MM.1S (cell line): ENCODE measurements around the gene PPM1F.
A peak's percentile ranks its signal among the peaks of the same experiment; 100 is the strongest.

Source experiments
- DNase-seq: peaks from one replicate; pipeline ENCODE4 v3.0.0-alpha.2; 2015
- H2AFZ ChIP-seq: fragments of 300-600 bp; sonication (generic); 2 replicates; pipeline ENCODE4 v1.6.0; 2016; ENCODE audit warnings: antibody characterized with exemption, low read length
- H3F3A ChIP-seq: fragments of 300-600 bp; sonication (generic); 2 replicates; pipeline ENCODE4 v1.6.1; 2016; ENCODE audit warnings: mild to moderate bottlenecking, antibody characterized with exemption, low read length, moderate library complexity, mixed read lengths; ENCODE audit not compliant: insufficient read depth
- H3K27ac ChIP-seq: fragments of 300-600 bp; sonication (generic); 2 replicates; pipeline ENCODE4 v1.5.1; 2016; ENCODE audit warnings: mild to moderate bottlenecking, low read length
- H3K27me3 ChIP-seq: fragments of 300-600 bp; sonication (generic); replicated peaks from 2 replicates; pipeline ENCODE4 v1.6.0; 2016; ENCODE audit warnings: low read length; ENCODE audit not compliant: insufficient read depth
- H3K36me3 ChIP-seq: fragments of 300-600 bp; sonication (generic); replicated peaks from 2 replicates; pipeline ENCODE4 v1.6.1; 2016; ENCODE audit warnings: mild to moderate bottlenecking, low read length, mixed read lengths; ENCODE audit not compliant: insufficient read depth
- H3K4me1 ChIP-seq: fragments of 300-600 bp; sonication (generic); 2 replicates; pipeline ENCODE4 v1.6.1; 2016; ENCODE audit warnings: low read length, mixed read lengths
- H3K4me2 ChIP-seq: fragments of 300-600 bp; sonication (generic); 2 replicates; pipeline ENCODE4 v1.6.0; 2016; ENCODE audit warnings: low read depth, low read length
- H3K4me3 ChIP-seq: fragments of 300-600 bp; sonication (generic); 2 replicates; pipeline ENCODE4 v1.5.1; 2016; ENCODE audit warnings: low read length, mixed read lengths
- H3K79me2 ChIP-seq: fragments of 300-600 bp; sonication (generic); 2 replicates; pipeline ENCODE4 v1.6.1; 2016; ENCODE audit warnings: mixed run types, low read length, mixed read lengths
- H3K9ac ChIP-seq: fragments of 300-600 bp; sonication (generic); 2 replicates; pipeline ENCODE4 v1.6.1; 2016; ENCODE audit warnings: low read length, mixed read lengths
- H3K9me2 ChIP-seq: fragments of 300-600 bp; sonication (generic); replicated peaks from 2 replicates; pipeline ENCODE4 v1.6.1; 2016; ENCODE audit warnings: mild to moderate bottlenecking, low read length, mixed read lengths; ENCODE audit not compliant: insufficient read depth
- H3K9me3 ChIP-seq: fragments of 300-600 bp; sonication (generic); replicated peaks from 2 replicates; pipeline ENCODE4 v1.6.1; 2016; ENCODE audit warnings: mild to moderate bottlenecking, low read length, mixed read lengths; ENCODE audit not compliant: insufficient read depth
- H4K20me1 ChIP-seq: fragments of 300-600 bp; sonication (generic); 2 replicates; pipeline ENCODE4 v1.6.1; 2016; ENCODE audit warnings: mild to moderate bottlenecking, low read length, moderate library complexity, mixed read lengths; ENCODE audit not compliant: insufficient read depth
- EZH2 ChIP-seq: fragments of 300-600 bp; sonication (generic); optimal IDR thresholded peaks from 2 replicates; pipeline ENCODE3; 2017; ENCODE audit warnings: low read depth, mild to moderate bottlenecking, antibody characterized with exemption, low read length, mixed read lengths
- EZH2phosphoT487 ChIP-seq: fragments of 300-600 bp; sonication (generic); IDR thresholded peaks from 2 replicates; pipeline ENCODE4 v1.6.1; 2018; ENCODE audit warnings: antibody characterized with exemption, low read length
- TF ChIP-seq, protein P1 (sequence below): fragments of 300-600 bp; sonication (generic); IDR thresholded peaks from 2 replicates; pipeline ENCODE4 v1.5.1; 2016; ENCODE audit warnings: antibody characterized with exemption, low read length, mixed read lengths

PPM1F gene

DNA sequence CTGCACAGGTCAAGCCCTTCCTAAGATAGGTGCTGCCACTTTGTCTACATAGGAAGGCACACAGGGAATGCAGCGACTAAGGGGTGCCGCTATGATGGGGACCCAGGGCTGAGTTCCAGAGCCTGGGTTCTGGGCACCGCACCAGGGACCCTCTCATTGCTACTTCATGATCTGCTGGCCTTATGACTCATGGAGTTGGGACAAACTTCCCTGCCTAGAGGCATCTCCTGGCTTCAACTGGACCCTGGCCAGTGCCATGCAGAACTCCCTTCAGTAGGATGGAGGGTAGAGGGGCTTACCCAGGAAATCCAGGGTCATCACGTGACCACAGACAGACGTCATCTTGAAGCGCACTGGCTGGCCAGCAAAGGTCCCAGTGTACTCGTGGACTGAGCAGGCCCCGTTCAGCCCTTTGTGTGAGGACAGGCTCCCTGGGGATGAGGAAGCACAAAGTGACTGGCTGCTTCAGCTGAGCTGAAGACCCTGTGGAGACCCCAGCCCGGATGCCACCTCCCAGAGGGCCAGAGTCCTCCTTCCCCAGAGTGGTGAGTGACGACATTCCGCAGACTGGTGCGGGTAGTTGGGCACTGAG lies 21.5 kb upstream of the PPM1F start:
- Histone ChIP-seq H3K27ac (no peak overlapping the region), H3K4me2 (no peak overlapping the region), H3K4me1 (no peaks in the 10 kb centered on the region), H3K9ac (no peak overlapping the region), H3K9me3 (no peaks in the 10 kb centered on the region), H3K4me3 (no peak overlapping the region), H4K20me1 (no peaks in the 10 kb centered on the region), H3K79me2 (peaks cover 16% of the 10 kb centered on the region), H2AFZ (no peak overlapping the region), H3F3A (no peaks in the 10 kb centered on the region), H3K36me3 (0 out of 2 replicates have a peak, but pooled peaks cover 6% of the 10 kb centered on the region), H3K27me3 (no peaks in the 10 kb centered on the region), H3K9me2 (no peaks in the 10 kb centered on the region)
- no peak for DNase-seq
- TF ChIP-seq EZH2 (no peak), EZH2phosphoT487 (no peak)
- TF ChIP-seq, protein P1, sequence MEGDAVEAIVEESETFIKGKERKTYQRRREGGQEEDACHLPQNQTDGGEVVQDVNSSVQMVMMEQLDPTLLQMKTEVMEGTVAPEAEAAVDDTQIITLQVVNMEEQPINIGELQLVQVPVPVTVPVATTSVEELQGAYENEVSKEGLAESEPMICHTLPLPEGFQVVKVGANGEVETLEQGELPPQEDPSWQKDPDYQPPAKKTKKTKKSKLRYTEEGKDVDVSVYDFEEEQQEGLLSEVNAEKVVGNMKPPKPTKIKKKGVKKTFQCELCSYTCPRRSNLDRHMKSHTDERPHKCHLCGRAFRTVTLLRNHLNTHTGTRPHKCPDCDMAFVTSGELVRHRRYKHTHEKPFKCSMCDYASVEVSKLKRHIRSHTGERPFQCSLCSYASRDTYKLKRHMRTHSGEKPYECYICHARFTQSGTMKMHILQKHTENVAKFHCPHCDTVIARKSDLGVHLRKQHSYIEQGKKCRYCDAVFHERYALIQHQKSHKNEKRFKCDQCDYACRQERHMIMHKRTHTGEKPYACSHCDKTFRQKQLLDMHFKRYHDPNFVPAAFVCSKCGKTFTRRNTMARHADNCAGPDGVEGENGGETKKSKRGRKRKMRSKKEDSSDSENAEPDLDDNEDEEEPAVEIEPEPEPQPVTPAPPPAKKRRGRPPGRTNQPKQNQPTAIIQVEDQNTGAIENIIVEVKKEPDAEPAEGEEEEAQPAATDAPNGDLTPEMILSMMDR = no peak

DNA sequence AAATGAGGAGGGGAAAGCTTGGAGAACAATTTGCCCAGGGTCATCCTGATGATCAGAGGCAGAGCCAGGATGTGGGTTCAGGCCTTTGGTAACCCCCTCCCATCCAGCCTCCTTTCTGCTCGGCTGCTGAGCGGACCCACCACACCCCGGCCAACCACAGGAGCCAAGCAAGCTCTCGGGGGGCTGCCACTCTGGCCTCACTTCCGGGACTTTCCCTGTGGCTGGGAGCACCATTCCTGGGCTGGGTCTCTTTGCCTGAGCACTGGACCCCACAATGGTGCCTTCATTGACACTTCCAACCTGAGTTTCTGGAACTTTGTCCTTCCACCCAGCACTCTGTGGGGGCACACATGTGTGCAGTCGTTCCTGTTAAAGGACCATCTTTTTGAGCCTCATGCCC lies 20.2 kb upstream of the PPM1F start:
- no peaks in the 10 kb centered on the region for H4K20me1 ChIP-seq
- H3K27me3 ChIP-seq = no peaks in the 10 kb centered on the region
- H3K27ac ChIP-seq = no peak overlapping the region
- peaks cover 3% of the 10 kb centered on the region; the same call in 1 of the 2 replicates for H3K79me2 ChIP-seq
- no peaks in the 10 kb centered on the region for H3F3A ChIP-seq
- no peak overlapping the region for H3K4me2 ChIP-seq
- no peak for DNase-seq
- H3K36me3 ChIP-seq = 0 out of 2 replicates have a peak, but pooled peaks cover 6% of the 10 kb centered on the region
- H3K9me3 ChIP-seq = no peaks in the 10 kb centered on the region
- H3K9me2 ChIP-seq = no peaks in the 10 kb centered on the region
- TF ChIP-seq, protein P1 = no peak
- TF ChIP-seq EZH2phosphoT487 (no peak), EZH2 (no peak)
- no peaks in the 10 kb centered on the region for H3K4me1 ChIP-seq
- H2AFZ ChIP-seq = no peak overlapping the region
- no peak overlapping the region for H3K4me3 ChIP-seq
- no peak overlapping the region for H3K9ac ChIP-seq

- H3K9ac ChIP-seq = no peak overlapping the region
- no peaks in the 10 kb centered on the region for H3K27me3 ChIP-seq
- no peaks in the 10 kb centered on the region for H3K4me1 ChIP-seq
- H3K4me3 ChIP-seq = no peak overlapping the region
- H2AFZ ChIP-seq = no peak overlapping the region
- no peaks in the 10 kb centered on the region for H3K9me3 ChIP-seq
- H3K4me2 ChIP-seq = no peak overlapping the region
- 0 out of 2 replicates have a peak, but pooled peaks cover 7% of the 10 kb centered on the region for H3K36me3 ChIP-seq
- H3K79me2 ChIP-seq = no peaks in the 10 kb centered on the region
- H3K9me2 ChIP-seq = no peaks in the 10 kb centered on the region
- H3F3A ChIP-seq = no peaks in the 10 kb centered on the region
- peak; percentile 43 for DNase-seq
- TF ChIP-seq EZH2phosphoT487 = no peak
- TF ChIP-seq, protein P1 = peak; percentile 92
- no peak overlapping the region for H3K27ac ChIP-seq
- H4K20me1 ChIP-seq = no peaks in the 10 kb centered on the region
Observed at GRCh38 chr22:21972293-21972779, 19.7 kb upstream of the PPM1F start.
